PC-3 (cell line): ENCODE results near the gene SLC6A20.

ENCODE experiments used
- CTCF ChIP-seq: fragments of 300-600 bp; sonication (generic); conservative IDR thresholded peaks from 2 replicates; pipeline ENCODE4 v1.5.1; 2017; ENCODE audit warnings: antibody characterized with exemption, low read depth, mild to moderate bottlenecking, low read length
- EZH2 ChIP-seq: fragments of 300-600 bp; sonication (generic); IDR thresholded peaks from one replicate; pipeline ENCODE4 v1.6.1; 2017; ENCODE audit warnings: antibody characterized with exemption, mild to moderate bottlenecking, low read length; ENCODE audit not compliant: unreplicated experiment

GRCh38 chr3:45781841-45782240 lies 14.5 kb downstream of the SLC6A20 start:
- TF ChIP-seq CTCF = no peak
- TF ChIP-seq EZH2 = no peak
